ENCODE data around the gene LLPH.
"Not testable (repeated sequence)": the region's sequence is repeated elsewhere in the genome, so short reads cannot be mapped to it uniquely, and the experiment has no call there.

LLPH gene

GRCh38 chr12:66130267-66131066 lies at the start of gene LLPH:
Gene LLPH (minus strand): TSS chr12:66130750. CDS start chr12:66129106, 1,644 bp downstream.
- TF ChIP-seq CTCF (IDR thresholded peaks at IDR 0.05; ENCODE audit: low read depth, low read length) = no peak
- peak; percentile 89 to 90 for DNase-seq (ENCODE audit: low read depth in 2 of 2)
- H3K4me3 ChIP-seq (replicated peaks in 1 of 2; ENCODE audit: low read depth in 2 of 2, low read length in 2 of 2) = peak within 1 kb of the TSS; percentile 79 to 98

GRCh38 chr12:66176105-66176900 lies 45.8 kb upstream of the LLPH start:
- no peak for TF ChIP-seq CTCF (IDR thresholded peaks at IDR 0.05; ENCODE audit: low read depth, low read length)
- H3K4me3 ChIP-seq (replicated peaks in 1 of 2; ENCODE audit: low read depth in 2 of 2, low read length in 2 of 2) = no peak overlapping the region
- peak; percentile 25 to 86 for DNase-seq (ENCODE audit: low read depth in 2 of 2)

- not testable (repeated sequence) for DNase-seq (ENCODE audit: low read depth in 2 of 2); H3K4me3 ChIP-seq (replicated peaks in 1 of 2; ENCODE audit: low read depth in 2 of 2, low read length in 2 of 2)
Measured at GRCh38 chr12:66174391-66175325, 44.1 kb upstream of the LLPH start.

GRCh38 chr12:66170606-66171005 lies 40.1 kb upstream of the LLPH start:
- no peak for DNase-seq (ENCODE audit: low read depth in 2 of 2)
- no peak for TF ChIP-seq CTCF (IDR thresholded peaks at IDR 0.05; ENCODE audit: low read depth, low read length)
- H3K4me3 ChIP-seq (replicated peaks in 1 of 2; ENCODE audit: low read depth in 2 of 2, low read length in 2 of 2) = no peak overlapping the region

GRCh38 chr12:66169221-66170170 lies 38.9 kb upstream of the LLPH start, which contains the start of gene TMBIM4:
Gene TMBIM4 (minus strand): TSS chr12:66169996. CDS start chr12:66169951, 45 bp downstream.
- peak; percentile 96 to 97 for DNase-seq (ENCODE audit: low read depth in 2 of 2)
- TF ChIP-seq CTCF (IDR thresholded peaks at IDR 0.05; ENCODE audit: low read depth, low read length) = peak; percentile 53
- peak within 1 kb of the TSS; percentile 66 to 88 for H3K4me3 ChIP-seq (replicated peaks in 1 of 2; ENCODE audit: low read depth in 2 of 2, low read length in 2 of 2)

- H3K4me3 ChIP-seq (replicated peaks in 1 of 2; ENCODE audit: low read depth in 2 of 2, low read length in 2 of 2) = peak overlapping the region; percentile 66 to 88
- no peak for TF ChIP-seq CTCF (IDR thresholded peaks at IDR 0.05; ENCODE audit: low read depth, low read length)
- no peak for DNase-seq (ENCODE audit: low read depth in 2 of 2)
Measured at GRCh38 chr12:66168410-66168809, 37.9 kb upstream of the LLPH start.

All from cardiac fibroblast (primary cell).